K562 (cell line): ENCODE data around the gene NHLH1. TPM values are rescaled to one million over a fixed set of nuclear protein-coding genes. Genes with fewer than 3 reads are reported as not detected.

Experiments
- ATAC-seq: fragments of 200-7000 bp; cut with Tn5 transposase; 3 replicates; pipeline ENCODE4 v1.9.1; 2020; ENCODE audit warnings: moderate library complexity
- BruUV-seq: library from RNA; stranded (reverse); fragments of 400-500 nt; replicated peaks from 2 replicates; lab custom pipeline; 2021; lab: Mats Ljungman, UMichigan
- CTCF ChIA-PET: fragments of 300-600 bp; formaldehyde crosslinking; extraction: SDS; loops from one replicate; lab custom pipeline; 2021; ENCODE audit warnings: low intra/inter-chr PET ratio; lab: Yijun Ruan, JAX
- POLR2A ChIA-PET: fragments of 300-600, 350-650 bp; sonication (Branson Sonifier 250); formaldehyde crosslinking; extraction: SDS; loops from one replicate; lab custom pipeline; 2021; ENCODE audit warnings: antibody characterized with exemption, inconsistent platforms; lab: Yijun Ruan, JAX
- DNase-seq, 4 experiments: peaks; one replicate each; pipeline versions ENCODE4 v3.0.0 to v3.0.0-alpha.2; 2011 to 2018; ENCODE audit warnings: low spot score in 3 of 4, mixed read lengths in 3 of 4; ENCODE audit errors: extremely low read depth in 1 of 4
- FAIRE-seq: peaks from 2 replicates; lab custom pipeline; 2011; peaks lifted over from hg19 to GRCh38; lab: Jason Lieb, UNC
- H2AFZ ChIP-seq: 2 replicates; pipeline ENCODE4 v1.6.0; 2011; ENCODE audit warnings: low read depth, low read length, control low read depth, inconsistent platforms
- H3K27ac ChIP-seq: fragments of 200-600 bp; 3 replicates; pipeline ENCODE4 v1.8.0; 2011; ENCODE audit warnings: low read depth, mild to moderate bottlenecking, control low read depth, inconsistent platforms, low read length, moderate library complexity, mixed read lengths; ENCODE audit errors: extremely low read depth
- H3K27me3 ChIP-seq, 2 experiments: fragments of 300-600 bp in 1 of 2; 2 replicates in 1 of 2; 3 replicates in 1 of 2; pipeline versions ENCODE4 v1.6.0 to v1.8.0; 2011; ENCODE audit warnings: inconsistent platforms in 2 of 2, low read length in 2 of 2, mild to moderate bottlenecking in 1 of 2, mixed read lengths in 1 of 2, moderate library complexity in 1 of 2; ENCODE audit not compliant: control insufficient read depth in 2 of 2, insufficient read depth in 2 of 2
- H3K36me3 ChIP-seq: fragments of 300-600 bp; 3 replicates; pipeline ENCODE4 v1.8.0; 2011; ENCODE audit warnings: mild to moderate bottlenecking, low read length, inconsistent platforms; ENCODE audit not compliant: control insufficient read depth, insufficient read depth
- H3K4me1 ChIP-seq, 2 experiments: fragments of 200-600 bp in 1 of 2; replicated peaks in 1 of 2; 2 replicates in 1 of 2; 3 replicates in 1 of 2; pipeline versions ENCODE4 v1.5.1 to v1.8.0; 2011; ENCODE audit warnings: inconsistent platforms in 2 of 2, low read length in 2 of 2, mild to moderate bottlenecking in 1 of 2, mixed read lengths in 1 of 2, moderate library complexity in 1 of 2; ENCODE audit not compliant: control insufficient read depth in 2 of 2, insufficient read depth in 2 of 2
- H3K4me2 ChIP-seq: 2 replicates; pipeline ENCODE4 v1.6.1; 2011; ENCODE audit warnings: low read length, control low read depth, inconsistent platforms, mixed read lengths; ENCODE audit not compliant: insufficient read depth
- H3K4me3 ChIP-seq: fragments of 200-600 bp; sonication (generic), shearing (Covaris generic); 2 replicates; pipeline ENCODE4 v1.5.1; 2016; ENCODE audit warnings: control low read depth, inconsistent platforms
- H3K79me2 ChIP-seq: fragments of 200-600 bp; 3 replicates; pipeline ENCODE4 v1.8.0; 2011; ENCODE audit warnings: low read length, inconsistent platforms; ENCODE audit not compliant: control insufficient read depth, insufficient read depth
- H3K9ac ChIP-seq, 2 experiments: 2 replicates each; pipeline versions ENCODE4 v1.6.0 to v1.6.1; 2011; ENCODE audit warnings: low read depth in 2 of 2, low read length in 2 of 2, control low read depth in 1 of 2, inconsistent platforms in 1 of 2, mild to moderate bottlenecking in 1 of 2, mixed read lengths in 1 of 2; ENCODE audit not compliant: insufficient read depth in 1 of 2
- H3K9me1 ChIP-seq: one replicate; pipeline ENCODE4 v1.6.0; 2011; ENCODE audit warnings: inconsistent platforms, mild to moderate bottlenecking, low read length, moderate library complexity; ENCODE audit not compliant: control insufficient read depth, insufficient read depth
- H3K9me3 ChIP-seq: replicated peaks from 2 replicates; pipeline ENCODE4 v1.5.1; 2011; ENCODE audit warnings: low read depth, low read length, inconsistent platforms; ENCODE audit not compliant: control insufficient read depth, insufficient read depth
- H4K20me1 ChIP-seq: replicated peaks from 2 replicates; pipeline ENCODE4 v1.6.1; 2011; ENCODE audit warnings: low read length, inconsistent platforms, mixed read lengths; ENCODE audit not compliant: control insufficient read depth, insufficient read depth
- FOXA3 ChIP-seq, 2 experiments: fragments of 450-650 bp in 1 of 2; sonication (generic) in 1 of 2; formaldehyde crosslinking; IDR thresholded peaks in 1 of 2; conservative IDR thresholded peaks in 1 of 2; 2 replicates each; pipeline versions ENCODE4 v1.4.0 to v1.8.0; 2020 to 2022; ENCODE audit warnings: mild to moderate bottlenecking in 2 of 2, missing genetic modification reagents in 1 of 2
- POLR2G ChIP-seq: fragments of 200-400 bp; formaldehyde crosslinking; IDR thresholded peaks from 2 replicates; pipeline ENCODE4 v1.6.1; 2017; ENCODE audit warnings: low read depth, mild to moderate bottlenecking, antibody characterized with exemption, low read length, moderate library complexity
- PRMT5 ChIP-seq: sonication (generic); formaldehyde crosslinking; IDR thresholded peaks from 2 replicates; pipeline ENCODE4 v1.5.0; 2020; ENCODE audit warnings: missing genetic modification reagents
- ZNF584 ChIP-seq: fragments of 200-800 bp; sonication (Bioruptor generic); IDR thresholded peaks from 2 replicates; pipeline ENCODE4 v1.6.1; 2016; ENCODE audit warnings: low read depth, mild to moderate bottlenecking, missing genetic modification characterization, missing compliant biosample characterization
- ZNF717 ChIP-seq: fragments of 250-450 bp; sonication (Bioruptor Pico); IDR thresholded peaks from 2 replicates; pipeline ENCODE4 v1.5.0; 2021
- WGBS: fragments of 100-300 bp; shearing (Covaris generic); methylation state at CpG from one replicate; pipeline ENCODE4 v1.1.6; 2016; ENCODE audit warnings: low coverage, mixed read lengths; ENCODE audit not compliant: insufficient coverage; ENCODE audit errors: missing lambda C conversion rate; 5-methylcytosine and 5-hydroxymethylcytosine counted together
- in situ Hi-C: fragments of 300-500 bp; cut with MboI; formaldehyde crosslinking; loops from 4 replicates; pipeline ENCODE4 v1.15.0; 2018; ENCODE audit warnings: inconsistent platforms, mixed read lengths
- intact Hi-C: fragments of 100-400 bp; cut with micrococcal nuclease; formaldehyde crosslinking; loops from 2 replicates; pipeline ENCODE4 v1.14.2; 2022
- polyA plus RNA-seq, 8 experiments: library from polyadenylated mRNA; depleted of rRNA in 4 of 8; stranded (reverse) in 5 of 8; unstranded in 3 of 8; fragments of >200 nt; fragmentation: Nextera tagmentation in 2 of 8; fragmentation: Illumina TruSeq in 1 of 8; extraction: Ambion mirVana in 2 of 8; extraction: Trizol in 1 of 8; gene quantifications; 2 replicates each; pipeline versions ENCODE4 v1.2.1 to v1.2.3, GENCODE V29; 2011 to 2014; ENCODE audit warnings: inconsistent platforms in 1 of 8, missing spikeins in 1 of 8
- total RNA-seq, 7 experiments: library from RNA; depleted of rRNA in 6 of 7; stranded (reverse); fragments of >200 nt in 6 of 7; fragmentation: Illumina TruSeq in 2 of 7; extraction: Trizol in 2 of 7; gene quantifications; 2 replicates each; pipeline versions ENCODE4 v1.2.1 to v1.2.3, GENCODE V29; 2011 to 2021; ENCODE audit warnings: low replicate concordance in 1 of 7
- TF ChIP-seq, protein P1 (sequence below): fragments of 150-350 bp; IDR thresholded peaks from 2 replicates; pipeline ENCODE4 v1.6.1; 2014; ENCODE audit warnings: low read depth, mild to moderate bottlenecking, low read length, borderline replicate concordance
- TF ChIP-seq, protein P2 (sequence below): sonication (generic); formaldehyde crosslinking; IDR thresholded peaks from 2 replicates; pipeline ENCODE4 v1.9.0; 2022; ENCODE audit warnings: mild to moderate bottlenecking, missing genetic modification reagents
- TF ChIP-seq, protein P3 (sequence below): fragments of 250-450 bp; sonication (Bioruptor Pico); IDR thresholded peaks from 2 replicates; pipeline ENCODE4 v1.6.1; 2021; ENCODE audit warnings: mild to moderate bottlenecking

The NHLH1 gene
- total and polyA plus RNA-seq, 9 of the 15 experiments (the other 6 are each of a cell fraction or from before 2014, with no cell fraction given) = 0.09 to 1.3 (median 0.35) TPM; not detected in 1

DNA sequence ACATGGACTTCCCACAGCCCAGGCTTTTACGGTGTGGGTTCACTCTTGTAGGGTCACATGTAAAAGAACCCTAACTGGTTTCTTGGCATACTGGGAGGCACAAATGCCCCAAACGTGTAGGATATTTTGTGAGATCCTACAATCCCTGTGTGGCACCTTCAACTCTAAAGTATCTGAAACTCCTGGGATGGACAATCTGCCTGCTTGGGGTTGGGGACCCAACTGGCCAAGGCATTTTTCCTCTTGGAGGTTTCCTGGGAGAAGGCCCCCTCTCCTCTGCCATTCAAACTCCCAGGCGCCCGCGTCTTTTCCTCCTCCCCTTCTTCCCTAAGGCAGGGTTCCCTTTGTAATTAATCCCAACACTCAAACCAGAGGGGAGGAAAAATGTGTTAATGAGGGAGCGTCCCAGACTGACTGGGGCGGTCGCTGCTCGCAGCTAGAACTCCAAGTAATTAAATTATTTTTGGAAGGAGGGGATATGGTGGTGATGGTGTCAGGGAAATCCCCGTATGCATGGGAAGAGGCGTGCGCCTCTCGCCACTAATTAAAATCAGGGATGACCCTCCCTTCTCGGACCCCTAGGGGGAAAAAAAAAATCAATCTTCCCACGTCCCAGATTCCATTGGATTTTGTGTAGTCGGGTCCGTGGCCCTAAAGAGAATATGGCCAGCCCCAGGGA is 32.8 kb downstream of the NHLH1 start:
- peak overlapping the region; percentile 47 for H3K4me3 ChIP-seq
- no peaks in the 10 kb centered on the region for H3K79me2 ChIP-seq
- in situ Hi-C loops (no loop called here), intact Hi-C loops (no loop called here)
- peaks cover 18 to 43% of the 10 kb centered on the region in 2 experiments; a peak in 4 of 5 replicates for H3K4me1 ChIP-seq
- ATAC-seq = no peak
- FAIRE-seq = no peak
- 72% methylated on average over 17 of the region's 17 CpGs for WGBS
- no peaks in the 10 kb centered on the region for H3K9me3 ChIP-seq
- POLR2A ChIA-PET = no interaction called here
- CTCF ChIA-PET = no interaction called here
- TF ChIP-seq ZNF717 (CRISPR knock-in tag) (no peak), FOXA3 (CRISPR knock-in tag; conservative IDR thresholded peaks at IDR 0.05 in 1 of 2, IDR thresholded peaks at IDR 0.05 in 1 of 2) (no peak), POLR2G (no peak), ZNF584 (CRISPR knock-in tag) (no peak), PRMT5 (CRISPR knock-in tag) (no peak)
- TF ChIP-seq, protein P1, sequence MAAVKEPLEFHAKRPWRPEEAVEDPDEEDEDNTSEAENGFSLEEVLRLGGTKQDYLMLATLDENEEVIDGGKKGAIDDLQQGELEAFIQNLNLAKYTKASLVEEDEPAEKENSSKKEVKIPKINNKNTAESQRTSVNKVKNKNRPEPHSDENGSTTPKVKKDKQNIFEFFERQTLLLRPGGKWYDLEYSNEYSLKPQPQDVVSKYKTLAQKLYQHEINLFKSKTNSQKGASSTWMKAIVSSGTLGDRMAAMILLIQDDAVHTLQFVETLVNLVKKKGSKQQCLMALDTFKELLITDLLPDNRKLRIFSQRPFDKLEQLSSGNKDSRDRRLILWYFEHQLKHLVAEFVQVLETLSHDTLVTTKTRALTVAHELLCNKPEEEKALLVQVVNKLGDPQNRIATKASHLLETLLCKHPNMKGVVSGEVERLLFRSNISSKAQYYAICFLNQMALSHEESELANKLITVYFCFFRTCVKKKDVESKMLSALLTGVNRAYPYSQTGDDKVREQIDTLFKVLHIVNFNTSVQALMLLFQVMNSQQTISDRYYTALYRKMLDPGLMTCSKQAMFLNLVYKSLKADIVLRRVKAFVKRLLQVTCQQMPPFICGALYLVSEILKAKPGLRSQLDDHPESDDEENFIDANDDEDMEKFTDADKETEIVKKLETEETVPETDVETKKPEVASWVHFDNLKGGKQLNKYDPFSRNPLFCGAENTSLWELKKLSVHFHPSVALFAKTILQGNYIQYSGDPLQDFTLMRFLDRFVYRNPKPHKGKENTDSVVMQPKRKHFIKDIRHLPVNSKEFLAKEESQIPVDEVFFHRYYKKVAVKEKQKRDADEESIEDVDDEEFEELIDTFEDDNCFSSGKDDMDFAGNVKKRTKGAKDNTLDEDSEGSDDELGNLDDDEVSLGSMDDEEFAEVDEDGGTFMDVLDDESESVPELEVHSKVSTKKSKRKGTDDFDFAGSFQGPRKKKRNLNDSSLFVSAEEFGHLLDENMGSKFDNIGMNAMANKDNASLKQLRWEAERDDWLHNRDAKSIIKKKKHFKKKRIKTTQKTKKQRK = no peak
- TF ChIP-seq, protein P2, sequence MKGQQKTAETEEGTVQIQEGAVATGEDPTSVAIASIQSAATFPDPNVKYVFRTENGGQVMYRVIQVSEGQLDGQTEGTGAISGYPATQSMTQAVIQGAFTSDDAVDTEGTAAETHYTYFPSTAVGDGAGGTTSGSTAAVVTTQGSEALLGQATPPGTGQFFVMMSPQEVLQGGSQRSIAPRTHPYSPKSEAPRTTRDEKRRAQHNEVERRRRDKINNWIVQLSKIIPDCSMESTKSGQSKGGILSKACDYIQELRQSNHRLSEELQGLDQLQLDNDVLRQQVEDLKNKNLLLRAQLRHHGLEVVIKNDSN (CRISPR knock-in tag) = no peak
- TF ChIP-seq, protein P3, sequence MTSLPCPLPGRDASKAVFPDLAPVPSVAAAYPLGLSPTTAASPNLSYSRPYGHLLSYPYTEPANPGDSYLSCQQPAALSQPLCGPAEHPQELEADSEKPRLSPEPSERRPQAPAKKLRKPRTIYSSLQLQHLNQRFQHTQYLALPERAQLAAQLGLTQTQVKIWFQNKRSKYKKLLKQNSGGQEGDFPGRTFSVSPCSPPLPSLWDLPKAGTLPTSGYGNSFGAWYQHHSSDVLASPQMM = no peak
- peak overlapping the region; percentile 6; the same call in 1 of the 3 replicates for H3K27ac ChIP-seq
- H3K9ac ChIP-seq = peak overlapping the region; percentile 68 to 92
- DNase-seq = no peak
- 0 out of 2 replicates have a peak, but pooled peaks cover 4% of the 10 kb centered on the region for H4K20me1 ChIP-seq
- H3K9me1 ChIP-seq = no peaks in the 10 kb centered on the region
- H3K4me2 ChIP-seq = peak overlapping the region; percentile 72
- H2AFZ ChIP-seq = peak overlapping the region; percentile 98
- H3K36me3 ChIP-seq = no peaks in the 10 kb centered on the region
- no TSS peak for BruUV-seq
- H3K27me3 ChIP-seq = peaks cover 3 to 14% of the 10 kb centered on the region in 2 experiments; a peak in 2 of 5 replicates
